ENCODE data around the gene CLNK. TPM values are rescaled to one million over a fixed set of nuclear protein-coding genes. Genes with fewer than 3 reads are reported as not detected.

CLNK gene
- total RNA-seq, 1 donor from 2014 or later, result not detected

DNA sequence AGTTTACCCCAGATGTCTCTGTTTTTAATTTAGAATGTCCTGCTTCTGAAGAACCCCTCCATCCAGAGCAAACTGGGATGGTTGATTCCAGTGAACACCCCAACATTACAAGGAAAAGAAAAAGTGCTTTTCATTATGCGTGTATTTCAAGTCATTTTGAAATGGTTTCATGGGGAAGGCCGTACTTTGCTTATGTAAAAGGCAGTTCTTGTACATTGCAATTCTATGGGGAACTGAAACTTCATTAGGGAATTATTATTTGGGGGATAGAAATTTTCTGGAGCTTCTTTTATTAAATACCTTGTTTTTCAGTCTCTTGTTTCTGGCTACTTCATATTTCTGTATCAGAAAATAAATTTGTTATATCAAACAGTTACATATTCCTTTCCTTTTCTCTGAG is 130.4 kb downstream of the CLNK start:
- no peak overlapping the region for H3K27ac Mint-ChIP-seq (ENCODE audit: unreplicated experiment)
- H3K4me3 Mint-ChIP-seq (ENCODE audit: unreplicated experiment), result no peak overlapping the region

GRCh38 chr4:10552591-10553280 is 131.8 kb downstream of the CLNK start:
- Mint-ChIP-seq H3K36me3 (ENCODE audit: low read depth) (no peaks in the 10 kb centered on the region), H3K27ac (ENCODE audit: unreplicated experiment) (no peak overlapping the region), H3K9me3 (ENCODE audit: low read depth) (no peaks in the 10 kb centered on the region), H3K27me3 (ENCODE audit: low read depth) (peaks cover 38% of the 10 kb centered on the region), H3K4me3 (ENCODE audit: unreplicated experiment) (no peak overlapping the region), H3K4me1 (ENCODE audit: low read depth) (no peaks in the 10 kb centered on the region)
- DNase-seq (ENCODE audit: low spot score), result no peak
- no peak for TF ChIP-seq CTCF (IDR thresholded peaks at IDR 0.05)

More for the DNA sequence above, 130.4 kb downstream of the CLNK start:
- no peaks in the 10 kb centered on the region for H3K36me3 Mint-ChIP-seq (ENCODE audit: low read depth)
- no peaks in the 10 kb centered on the region for H3K4me1 Mint-ChIP-seq (ENCODE audit: low read depth)
- TF ChIP-seq CTCF (IDR thresholded peaks at IDR 0.05), result no peak
- DNase-seq (ENCODE audit: low spot score), result no peak
- H3K27me3 Mint-ChIP-seq (ENCODE audit: low read depth), result peaks cover 29% of the 10 kb centered on the region
- H3K9me3 Mint-ChIP-seq (ENCODE audit: low read depth), result no peaks in the 10 kb centered on the region

GRCh38 chr4:10535912-10536311 is 148.7 kb downstream of the CLNK start:
- no peaks in the 10 kb centered on the region for H3K36me3 Mint-ChIP-seq (ENCODE audit: low read depth)
- no peak for DNase-seq (ENCODE audit: low spot score)
- no peak for TF ChIP-seq CTCF (IDR thresholded peaks at IDR 0.05)
- H3K4me3 Mint-ChIP-seq (ENCODE audit: unreplicated experiment), result no peak overlapping the region
- peaks cover 28% of the 10 kb centered on the region for H3K27me3 Mint-ChIP-seq (ENCODE audit: low read depth)
- H3K9me3 Mint-ChIP-seq (ENCODE audit: low read depth), result no peaks in the 10 kb centered on the region
- peaks cover under 1% of the 10 kb centered on the region for H3K4me1 Mint-ChIP-seq (ENCODE audit: low read depth)
- H3K27ac Mint-ChIP-seq (ENCODE audit: unreplicated experiment), result no peak overlapping the region

DNA sequence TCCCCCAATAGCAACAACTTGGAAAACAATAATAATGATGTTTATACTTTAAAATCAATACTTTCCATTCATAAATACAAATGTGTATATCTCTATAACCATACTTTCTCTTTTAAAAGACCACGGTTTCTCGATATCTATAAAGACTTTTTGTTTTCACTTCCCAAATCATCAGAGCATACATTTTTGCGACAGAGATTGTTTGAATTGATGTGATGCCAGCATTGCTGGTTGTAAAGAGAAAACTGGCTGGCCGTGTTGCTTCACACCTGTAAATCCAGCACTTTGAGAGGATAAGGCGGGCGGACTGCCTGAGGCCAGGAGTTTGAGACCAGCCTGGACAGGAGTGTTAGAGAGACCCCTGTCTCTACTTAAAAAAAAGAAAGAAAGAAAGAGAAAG is 149.7 kb downstream of the CLNK start:
- Mint-ChIP-seq H3K9me3 (ENCODE audit: low read depth) (no peaks in the 10 kb centered on the region), H3K4me1 (ENCODE audit: low read depth) (peaks cover 11% of the 10 kb centered on the region), H3K27ac (ENCODE audit: unreplicated experiment) (no peak overlapping the region), H3K27me3 (ENCODE audit: low read depth) (peaks cover 22% of the 10 kb centered on the region), H3K36me3 (ENCODE audit: low read depth) (no peaks in the 10 kb centered on the region), H3K4me3 (ENCODE audit: unreplicated experiment) (no peak overlapping the region)
- no peak for DNase-seq (ENCODE audit: low spot score)
- no peak for TF ChIP-seq CTCF (IDR thresholded peaks at IDR 0.05)

DNA sequence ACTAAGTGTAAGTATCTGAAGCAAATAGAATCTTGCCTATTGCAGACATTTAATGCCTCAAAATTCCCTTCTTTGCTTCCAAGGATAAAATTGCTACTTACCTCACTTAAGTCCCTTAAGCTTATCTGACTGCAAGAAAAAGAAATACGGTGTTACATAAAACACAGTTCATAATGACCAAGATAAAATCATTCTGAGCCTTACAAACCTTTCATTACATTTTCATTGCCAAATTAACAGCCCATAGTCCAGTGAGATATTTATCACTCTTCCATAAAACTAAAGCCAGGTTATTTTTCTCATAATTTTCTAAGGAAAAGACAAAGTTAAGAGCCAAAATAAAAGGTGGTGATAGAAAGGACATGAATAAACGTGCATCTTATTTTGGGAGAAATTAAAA is 152.4 kb downstream of the CLNK start:
- Mint-ChIP-seq H3K27me3 (ENCODE audit: low read depth) (peaks cover 14% of the 10 kb centered on the region), H3K4me3 (ENCODE audit: unreplicated experiment) (no peak overlapping the region), H3K27ac (ENCODE audit: unreplicated experiment) (no peak overlapping the region), H3K4me1 (ENCODE audit: low read depth) (peaks cover 14% of the 10 kb centered on the region), H3K36me3 (ENCODE audit: low read depth) (no peaks in the 10 kb centered on the region), H3K9me3 (ENCODE audit: low read depth) (no peaks in the 10 kb centered on the region)
- no peak for TF ChIP-seq CTCF (IDR thresholded peaks at IDR 0.05)
- DNase-seq (ENCODE audit: low spot score), result no peak
